GM10248 (cell line): ENCODE measurements around the gene EFTUD2.

Experiments
- CTCF ChIA-PET: fragments of 300-600 bp; sonication (Branson Sonifier 250); formaldehyde crosslinking; extraction: SDS; loops from one replicate; lab custom pipeline; 2021; ENCODE audit warnings: antibody characterized with exemption; lab: Yijun Ruan, JAX
- POLR2A ChIA-PET: fragments of 350-650 bp; sonication (Branson Sonifier 250); formaldehyde crosslinking; extraction: SDS; loops from one replicate; lab custom pipeline; 2020; ENCODE audit warnings: antibody characterized with exemption; lab: Yijun Ruan, JAX
- DNase-seq: peaks from one replicate; pipeline ENCODE4 v3.0.0; 2012; ENCODE audit errors: extremely low spot score
- TF ChIP-seq, protein P1 (sequence below): IDR thresholded peaks from 2 replicates; pipeline ENCODE4 v1.5.1; 2012; ENCODE audit warnings: mild to moderate bottlenecking, low read depth; ENCODE audit errors: extremely low read depth, missing control alignments, control extremely low read depth

Gene EFTUD2

DNA sequence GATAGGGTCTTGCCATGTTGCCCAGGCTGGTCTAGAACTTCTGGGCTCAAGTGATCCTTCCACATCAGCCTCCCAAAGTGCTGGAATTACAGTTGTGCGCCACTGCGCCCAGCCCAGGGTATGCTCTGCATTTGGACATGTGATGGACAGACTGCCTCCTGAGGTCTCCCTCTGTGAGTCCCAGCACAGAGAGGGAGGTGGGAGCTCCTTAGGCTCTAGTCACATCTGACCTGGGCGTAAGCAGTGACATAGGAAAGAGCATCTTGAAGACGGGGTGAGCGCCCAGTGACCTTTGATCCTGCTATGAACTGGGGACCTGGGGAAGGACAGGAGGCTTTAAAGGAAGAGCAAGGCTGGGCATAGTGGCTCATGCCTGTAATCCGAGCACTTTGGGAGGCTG lies 18.2 kb upstream of the EFTUD2 start:
- POLR2A ChIA-PET = interaction anchor here (0.6 kb wide), 1 partner anchor 1145 kb away, joined by 3 read pairs; no protein-coding TSS in a partner anchor
- no peak for DNase-seq
- TF ChIP-seq, protein P1, sequence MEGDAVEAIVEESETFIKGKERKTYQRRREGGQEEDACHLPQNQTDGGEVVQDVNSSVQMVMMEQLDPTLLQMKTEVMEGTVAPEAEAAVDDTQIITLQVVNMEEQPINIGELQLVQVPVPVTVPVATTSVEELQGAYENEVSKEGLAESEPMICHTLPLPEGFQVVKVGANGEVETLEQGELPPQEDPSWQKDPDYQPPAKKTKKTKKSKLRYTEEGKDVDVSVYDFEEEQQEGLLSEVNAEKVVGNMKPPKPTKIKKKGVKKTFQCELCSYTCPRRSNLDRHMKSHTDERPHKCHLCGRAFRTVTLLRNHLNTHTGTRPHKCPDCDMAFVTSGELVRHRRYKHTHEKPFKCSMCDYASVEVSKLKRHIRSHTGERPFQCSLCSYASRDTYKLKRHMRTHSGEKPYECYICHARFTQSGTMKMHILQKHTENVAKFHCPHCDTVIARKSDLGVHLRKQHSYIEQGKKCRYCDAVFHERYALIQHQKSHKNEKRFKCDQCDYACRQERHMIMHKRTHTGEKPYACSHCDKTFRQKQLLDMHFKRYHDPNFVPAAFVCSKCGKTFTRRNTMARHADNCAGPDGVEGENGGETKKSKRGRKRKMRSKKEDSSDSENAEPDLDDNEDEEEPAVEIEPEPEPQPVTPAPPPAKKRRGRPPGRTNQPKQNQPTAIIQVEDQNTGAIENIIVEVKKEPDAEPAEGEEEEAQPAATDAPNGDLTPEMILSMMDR = no peak
- CTCF ChIA-PET = interaction anchor here (0.8 to 12.6 kb wide), 13 partner anchors 7 to 280 kb away, joined by 3 to 196 read pairs (median 5); partner anchors contain the start of genes ACBD4 and EFTUD2

DNA sequence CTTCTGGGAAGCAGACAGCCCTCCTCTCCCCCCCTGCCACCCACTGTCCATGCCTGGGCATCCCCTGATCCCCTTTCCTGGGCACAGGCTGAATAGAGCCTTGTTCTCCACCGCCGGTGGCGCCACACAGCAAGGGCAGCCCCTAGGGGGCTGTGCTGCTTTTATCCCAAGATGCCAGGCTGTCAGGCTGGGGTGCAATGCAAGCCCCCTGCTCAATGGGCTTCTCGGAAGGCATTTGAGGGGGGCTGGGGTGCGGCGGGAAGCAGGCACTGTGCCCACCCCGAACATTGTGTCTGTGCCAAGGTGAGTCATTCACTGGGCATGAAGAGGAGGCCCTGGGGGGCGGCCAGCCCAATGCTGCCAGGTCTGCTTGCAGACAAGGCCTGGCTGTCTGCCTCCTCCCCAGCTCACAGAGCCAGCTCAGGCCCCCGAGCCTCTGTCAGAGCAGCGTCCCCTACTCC lies 17.6 kb upstream of the EFTUD2 start:
- DNase-seq = no peak
- TF ChIP-seq, protein P1 = no peak
- POLR2A ChIA-PET = no interaction called here
- CTCF ChIA-PET = interaction anchor here (5.2 to 12.6 kb wide), 3 partner anchors 13 to 185 kb away, joined by 65 to 196 read pairs (median 87); a partner anchor contains a TSS

DNA sequence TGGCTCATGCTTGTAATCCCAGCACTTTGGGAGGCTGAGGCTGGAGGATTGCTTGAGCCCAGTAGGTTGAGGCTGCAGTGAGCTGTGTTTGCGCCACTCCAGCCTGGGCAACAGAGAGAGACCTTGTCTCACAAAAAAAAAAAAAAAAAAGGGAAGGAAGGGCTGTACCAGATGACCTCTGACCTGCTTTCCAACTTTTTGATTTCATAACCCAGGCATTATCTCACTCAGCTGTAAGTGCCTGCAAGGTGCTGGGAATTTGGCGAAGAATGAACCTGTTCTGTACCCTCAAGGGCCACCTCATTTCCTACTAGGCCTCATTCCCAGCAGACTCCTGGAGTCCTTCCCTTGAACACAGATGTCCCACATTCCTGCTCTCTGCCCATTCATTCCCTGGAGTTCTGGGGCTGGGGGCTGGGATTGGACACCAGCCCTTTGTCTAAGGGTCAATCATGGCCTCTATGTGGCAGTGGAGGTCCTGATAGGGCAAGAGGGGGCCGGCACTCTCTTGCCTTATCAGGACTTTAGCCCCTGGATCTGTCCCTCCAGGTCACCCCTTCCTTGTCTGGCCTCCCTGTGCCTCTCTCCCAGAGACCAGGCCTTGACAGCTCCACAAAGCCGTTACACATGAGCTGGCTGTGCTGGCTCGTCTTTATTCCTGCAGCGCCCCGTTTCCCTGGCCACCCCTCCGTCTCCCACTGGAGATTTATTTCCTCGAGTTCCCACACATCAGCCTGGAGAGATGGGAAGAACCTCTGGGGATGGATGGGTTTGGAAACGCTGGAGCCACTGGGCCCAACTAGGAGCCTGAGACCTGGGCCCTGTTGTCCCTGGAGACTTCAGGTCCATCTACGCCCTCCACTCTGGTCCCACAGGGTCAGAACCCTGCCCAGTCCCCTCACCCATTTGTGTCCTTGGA lies 16.9 kb upstream of the EFTUD2 start:
- ChIA-PET POLR2A (no interaction called here), CTCF (interaction anchor here (2.0 to 12.6 kb wide), 4 partner anchors 105 to 219 kb away, joined by 6 to 196 read pairs (median 48); partner anchors contain the start of gene ACBD4)
- no peak for DNase-seq
- TF ChIP-seq, protein P1 = no peak

DNA sequence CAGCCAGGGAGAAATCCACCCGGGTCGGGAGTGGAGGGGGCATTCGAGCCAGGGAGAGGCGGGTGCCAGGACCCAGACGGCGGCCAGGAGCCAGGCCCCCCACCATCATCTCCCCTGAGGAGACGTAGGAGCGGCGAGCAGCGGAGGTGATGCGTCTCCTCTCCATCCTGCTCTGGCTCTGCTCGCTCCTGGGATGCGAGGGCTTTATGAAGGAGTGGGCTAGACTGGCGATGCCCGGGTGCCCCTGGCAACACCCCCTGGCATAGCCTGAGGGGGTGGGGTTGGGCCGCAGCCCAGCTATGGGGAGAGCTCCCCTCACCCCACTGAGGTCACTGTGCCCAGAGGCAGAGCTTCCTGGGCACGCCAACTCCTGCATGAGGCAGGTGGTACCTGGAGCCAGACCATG lies 16.1 kb upstream of the EFTUD2 start, which contains the start of gene GFAP:
TSS of gene GFAP (minus strand) at position 180 of the 406 bp plus-strand sequence. CDS start at position 166, 14 bp downstream.
- TF ChIP-seq, protein P1 = no peak
- CTCF ChIA-PET = interaction anchor here (0.9 to 2.8 kb wide), 3 partner anchors 106 to 220 kb away, joined by 4 to 8 read pairs (median 6); partner anchors contain the start of gene ACBD4
- POLR2A ChIA-PET = no interaction called here
- no peak for DNase-seq

DNA sequence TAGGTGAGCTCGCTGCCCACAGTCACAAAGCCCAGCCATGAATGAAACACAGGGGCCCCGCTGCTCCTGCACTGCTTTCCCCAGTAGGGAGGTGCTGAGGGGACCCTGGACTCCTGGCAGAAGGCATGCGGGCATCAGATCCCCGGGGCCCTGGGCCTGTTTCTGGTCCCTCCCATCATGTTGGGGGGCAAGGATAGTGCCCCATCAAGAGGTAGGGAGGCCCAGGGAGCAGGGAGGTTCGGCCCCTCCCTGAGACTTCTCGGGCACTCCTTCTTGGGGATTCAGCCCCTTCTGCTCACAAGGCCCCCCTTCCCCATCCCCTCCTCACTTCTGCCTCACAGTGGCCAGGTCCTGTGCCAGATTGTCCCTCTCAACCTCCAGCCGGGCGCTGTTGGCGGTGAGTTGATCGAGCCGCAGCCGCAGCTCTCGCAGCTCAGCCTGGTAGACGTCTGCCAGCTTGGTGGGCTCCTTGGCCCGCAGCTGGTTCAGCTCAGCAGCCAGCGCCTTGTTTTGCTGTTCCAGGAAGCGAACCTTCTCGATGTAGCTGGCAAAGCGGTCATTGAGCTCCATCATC lies 15.5 kb upstream of the EFTUD2 start:
- TF ChIP-seq, protein P1 = no peak
- DNase-seq = no peak
- POLR2A ChIA-PET = no interaction called here
- CTCF ChIA-PET = interaction anchor here (0.9 to 2.8 kb wide), 4 partner anchors 106 to 220 kb away, joined by 3 to 8 read pairs (median 5); partner anchors contain the start of gene ACBD4

DNA sequence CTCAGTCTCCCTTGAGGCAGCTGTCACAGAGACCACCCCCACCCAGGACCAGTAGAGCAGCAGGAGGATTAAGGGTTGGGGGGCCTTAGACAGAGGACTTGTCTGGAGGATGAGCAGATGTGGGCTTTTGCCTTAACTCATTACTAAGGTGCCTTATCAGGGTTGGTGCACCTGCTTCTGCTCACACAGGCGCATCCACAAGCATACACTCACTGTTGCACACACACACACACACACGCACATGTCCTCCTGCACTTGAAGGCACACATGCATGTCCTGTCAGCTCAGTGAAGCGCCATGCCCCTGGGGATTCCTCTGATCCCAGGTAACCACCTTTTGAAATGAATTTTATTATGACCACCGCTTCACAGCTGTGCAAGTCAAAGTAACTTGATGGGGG lies 14.9 kb upstream of the EFTUD2 start:
- TF ChIP-seq, protein P1 = no peak
- ChIA-PET CTCF (interaction anchor here (0.9 to 2.8 kb wide), 4 partner anchors 107 to 221 kb away, joined by 3 to 8 read pairs (median 5); partner anchors contain the start of gene ACBD4), POLR2A (no interaction called here)
- no peak for DNase-seq
